Neutrophil (primary cell): ENCODE results near the gene STX8.

Experiments
- H3K27ac ChIP-seq: fragments of 200-600 bp; sonication (generic); 2 replicates; pipeline ENCODE4 v1.5.1; 2016; ENCODE audit warnings: mild to moderate bottlenecking, moderate library complexity
- H3K27me3 ChIP-seq: fragments of 200-600 bp; sonication (generic); 2 replicates; pipeline ENCODE4 v1.6.0; 2016; ENCODE audit warnings: mild to moderate bottlenecking
- H3K36me3 ChIP-seq: fragments of 200-600 bp; sonication (generic); 2 replicates; pipeline ENCODE4 v1.5.1; 2017
- H3K4me1 ChIP-seq, 2 experiments: fragments of 200-600 bp in 1 of 2; sonication (generic) in 1 of 2; 1 replicate in 1 of 2; 2 replicates in 1 of 2; pipeline versions ENCODE4 v1.5.1 to v1.6.1; 2013 to 2016; ENCODE audit warnings: low read depth in 1 of 2, low read length in 1 of 2, mild to moderate bottlenecking in 1 of 2, moderate library complexity in 1 of 2; ENCODE audit not compliant: control insufficient read depth in 1 of 2, insufficient read depth in 1 of 2
- H3K4me3 ChIP-seq, 2 experiments: fragments of 200-600 bp in 1 of 2; sonication (generic) in 1 of 2; 1 replicate in 1 of 2; 2 replicates in 1 of 2; pipeline ENCODE4 v1.5.1; 2013 to 2016; ENCODE audit warnings: low read depth in 1 of 2, low read length in 1 of 2, mild to moderate bottlenecking in 1 of 2, moderate library complexity in 1 of 2
- H3K9me3 ChIP-seq: fragments of 200-600 bp; sonication (generic); 2 replicates; pipeline ENCODE4 v1.5.1; 2016
- CTCF ChIP-seq: fragments of 200-600 bp; sonication (generic); IDR thresholded peaks from 2 replicates; pipeline ENCODE4 v1.5.1; 2016; ENCODE audit warnings: antibody characterized with exemption

STX8 gene

GRCh38 chr17:9237661-9238301 is 337.8 kb downstream of the STX8 start:
- Histone ChIP-seq H3K36me3 (no peaks in the 10 kb centered on the region), H3K4me3 (no peak overlapping the region), H3K9me3 (no peaks in the 10 kb centered on the region), H3K27ac (no peak overlapping the region), H3K27me3 (peaks cover 65% of the 10 kb centered on the region), H3K4me1 (peaks cover 8 to 13% of the 10 kb centered on the region in 2 experiments)
- TF ChIP-seq CTCF, result no peak

- Histone ChIP-seq H3K4me1 (peaks cover 8 to 13% of the 10 kb centered on the region in 2 experiments), H3K27me3 (peaks cover 72% of the 10 kb centered on the region), H3K4me3 (no peak overlapping the region)
Measured at GRCh38 chr17:9237053-9237410, 338.6 kb downstream of the STX8 start.

GRCh38 chr17:9236286-9237052 is 339.2 kb downstream of the STX8 start:
- Histone ChIP-seq H3K36me3 (no peaks in the 10 kb centered on the region), H3K4me3 (no peak overlapping the region), H3K9me3 (no peaks in the 10 kb centered on the region), H3K27ac (no peak overlapping the region), H3K27me3 (peaks cover 74% of the 10 kb centered on the region), H3K4me1 (peaks cover 8 to 13% of the 10 kb centered on the region in 2 experiments)
- no peak for TF ChIP-seq CTCF

More at GRCh38 chr17:9237053-9237410, 338.6 kb downstream of the STX8 start:
- Histone ChIP-seq H3K36me3 (no peaks in the 10 kb centered on the region), H3K9me3 (no peaks in the 10 kb centered on the region), H3K27ac (no peak overlapping the region)
- no peak for TF ChIP-seq CTCF

- no peak overlapping the region for H3K4me3 ChIP-seq
- H3K9me3 ChIP-seq, result no peaks in the 10 kb centered on the region
- H3K36me3 ChIP-seq, result no peaks in the 10 kb centered on the region
- peaks cover 72% of the 10 kb centered on the region for H3K27me3 ChIP-seq
- no peak for TF ChIP-seq CTCF
- H3K27ac ChIP-seq, result no peak overlapping the region
- H3K4me1 ChIP-seq, result peaks cover 7 to 9% of the 10 kb centered on the region in 2 experiments
Measured at GRCh38 chr17:9235346-9235745, 340.3 kb downstream of the STX8 start.

- Histone ChIP-seq H3K27ac (no peak overlapping the region), H3K9me3 (no peaks in the 10 kb centered on the region), H3K27me3 (peaks cover 63% of the 10 kb centered on the region), H3K4me3 (no peak overlapping the region), H3K4me1 (peaks cover 3% of the 10 kb centered on the region in 2 experiments), H3K36me3 (no peaks in the 10 kb centered on the region)
- no peak for TF ChIP-seq CTCF
Measured at GRCh38 chr17:9234389-9234945, 341.2 kb downstream of the STX8 start.
